Measurements from ENCODE around the gene CPEB1.
"Not testable (repeated sequence)": the region's sequence is repeated elsewhere in the genome, so short reads cannot be mapped to it uniquely, and the experiment has no call there.

The CPEB1 gene

DNA sequence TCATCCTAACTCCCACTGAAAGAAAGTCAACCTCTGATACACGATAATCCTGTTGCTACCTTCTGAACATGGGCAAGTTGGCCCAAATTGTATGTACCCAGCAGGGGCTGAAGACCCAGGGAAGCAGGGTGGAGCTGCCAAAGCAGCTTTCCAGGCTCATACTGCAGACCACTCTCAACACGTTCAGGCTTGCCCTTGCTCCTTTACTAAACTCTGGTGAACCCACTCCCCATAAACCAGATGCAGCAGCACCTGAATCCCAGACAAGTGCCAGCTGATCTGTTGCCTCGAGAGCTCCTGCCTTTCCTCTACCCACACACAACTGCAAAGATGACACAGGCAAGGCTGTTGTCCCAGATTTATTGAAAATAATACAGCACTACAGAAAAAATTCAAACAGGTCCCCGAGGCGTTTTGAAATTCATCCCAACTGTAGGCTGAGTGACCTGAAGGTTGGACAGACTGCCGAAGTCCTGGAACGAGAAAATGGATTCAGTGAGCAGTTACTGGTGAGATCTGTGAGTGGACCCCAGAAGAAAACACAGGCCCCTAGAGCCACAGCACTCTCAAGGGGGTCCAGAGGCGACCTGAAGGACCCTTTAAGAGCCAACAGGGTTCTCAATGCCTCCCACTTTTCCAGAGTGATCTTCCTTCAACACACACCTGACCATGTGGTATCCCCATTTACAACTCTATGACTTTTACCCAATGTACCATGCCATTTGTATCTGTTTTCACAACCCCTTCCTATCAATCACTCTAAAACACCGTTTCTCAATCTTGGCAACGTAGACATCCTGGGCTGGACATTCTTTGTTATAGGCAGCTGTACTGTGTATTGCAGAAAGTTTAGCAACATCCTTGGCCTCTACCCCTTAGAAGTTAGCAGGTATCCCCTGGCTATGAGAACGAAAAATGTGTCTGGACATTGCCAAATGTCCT is 110.5 kb downstream of the CPEB1 start:
- peak overlapping the region; percentile 98 for H3K27ac ChIP-seq
- TF ChIP-seq CTCF (conservative IDR thresholded peaks at IDR 0.05), result no peak

DNA sequence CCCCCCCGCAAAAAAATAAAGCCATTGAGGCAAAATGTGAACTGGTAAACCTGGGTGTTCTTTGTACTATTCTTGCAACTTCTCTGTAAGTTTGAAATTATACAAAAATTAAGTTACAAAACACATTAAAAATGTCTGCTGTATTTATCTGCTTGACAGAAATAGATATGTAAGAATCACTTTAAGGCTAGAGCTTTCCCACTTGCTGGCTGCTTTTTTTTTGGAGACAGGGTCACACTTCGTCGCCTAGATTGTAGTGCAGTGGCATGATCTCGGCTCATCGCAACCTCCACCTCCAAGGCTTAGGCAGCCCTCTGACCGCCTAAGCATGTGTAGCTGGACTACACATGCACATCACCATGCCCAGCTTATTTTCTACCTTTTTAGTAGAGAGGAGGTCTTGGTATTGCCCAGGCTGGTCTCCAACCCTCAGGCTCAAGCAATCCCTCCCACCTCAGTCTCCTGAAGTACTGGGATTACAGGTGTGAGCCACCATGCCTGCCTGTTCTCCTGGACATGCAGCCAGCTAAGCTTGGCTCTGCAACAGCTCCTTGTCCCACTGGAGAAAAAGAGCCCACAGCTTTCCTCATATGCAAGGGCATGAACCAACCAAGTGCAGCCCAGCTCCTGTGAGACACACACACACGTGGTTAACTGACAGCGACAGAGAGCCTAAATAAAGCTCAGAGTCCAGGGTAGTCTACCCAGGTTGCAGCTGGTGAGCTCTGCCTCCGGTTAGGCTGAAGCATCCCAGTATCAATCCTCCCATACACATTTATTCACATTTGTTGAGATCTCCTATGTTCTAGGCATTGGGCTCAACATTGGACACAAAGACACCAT is 111.4 kb downstream of the CPEB1 start:
- H3K27ac ChIP-seq, result peak overlapping the region; percentile 98; the same call in 1 of the 2 replicates

DNA sequence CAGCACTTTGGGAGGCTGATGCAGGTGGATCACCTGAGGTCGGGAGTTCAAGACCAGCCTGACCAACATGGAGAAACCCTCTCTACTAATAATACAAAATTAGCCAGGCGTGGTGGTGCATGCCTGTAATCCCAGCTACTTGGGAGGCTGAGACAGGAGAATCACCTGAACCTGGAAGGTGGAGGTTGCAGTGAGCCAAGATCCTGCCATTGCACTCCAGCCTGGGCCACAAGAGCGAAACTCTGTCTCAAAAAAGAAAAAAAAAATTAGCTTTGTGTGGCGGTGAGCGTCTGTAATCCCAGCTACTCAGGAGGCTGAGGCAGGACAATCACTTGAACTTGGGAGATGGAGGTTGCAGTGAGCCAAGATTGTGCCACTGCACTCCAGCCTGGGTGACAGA is 112.0 kb downstream of the CPEB1 start:
- not testable (repeated sequence) for H3K27ac ChIP-seq

More for the DNA sequence above, 111.4 kb downstream of the CPEB1 start:
- TF ChIP-seq CTCF (conservative IDR thresholded peaks at IDR 0.05), result no peak

- not testable (repeated sequence) for H3K27ac ChIP-seq
Measured at GRCh38 chr15:82534457-82534861, 112.7 kb downstream of the CPEB1 start.

DNA sequence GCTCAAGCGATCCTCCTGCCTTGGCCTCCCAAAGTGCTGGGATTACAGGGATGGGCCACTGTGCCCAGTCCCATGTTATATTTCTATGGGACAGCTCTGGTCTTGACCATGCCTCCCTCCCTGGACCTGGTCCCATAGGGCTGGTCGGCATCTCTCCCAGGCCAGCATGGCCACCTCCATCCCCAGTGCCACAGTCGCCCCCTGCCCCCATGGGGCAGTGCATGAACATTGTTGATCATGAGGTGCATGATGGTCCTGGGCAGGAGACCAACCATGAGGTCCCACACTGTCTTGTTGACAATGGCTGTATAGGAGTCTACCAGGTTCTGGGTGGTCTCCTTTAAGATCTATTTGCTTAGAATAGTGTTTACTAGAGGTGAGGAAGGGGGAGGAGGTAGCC is 113.4 kb downstream of the CPEB1 start:
- no peak for TF ChIP-seq CTCF (conservative IDR thresholded peaks at IDR 0.05)
- H3K27ac ChIP-seq, result no peak overlapping the region

GRCh38 chr15:82532991-82533481 is 114.1 kb downstream of the CPEB1 start:
- TF ChIP-seq CTCF (conservative IDR thresholded peaks at IDR 0.05), result no peak
- H3K27ac ChIP-seq, result no peak overlapping the region

GRCh38 chr15:82532383-82532990 is 114.7 kb downstream of the CPEB1 start:
- peak overlapping the region; percentile 56; the same call in 1 of the 2 replicates for H3K27ac ChIP-seq
- no peak for TF ChIP-seq CTCF (conservative IDR thresholded peaks at IDR 0.05)
